ENCODE measurements around the gene CCDC201.

CCDC201 gene

GRCh38 chr7:45914911-45915310 lies 42.0 kb upstream of the CCDC201 start:
- Histone ChIP-seq H3F3A (ENCODE audit: control insufficient read depth, insufficient read depth) (no peaks in the 10 kb centered on the region), H3K9me2 (replicated peaks; ENCODE audit: control insufficient read depth, low read length) (no peaks in the 10 kb centered on the region), H3K4me2 (ENCODE audit: low read length) (no peak overlapping the region), H3K27ac (ENCODE audit: low read depth, low read length) (no peak overlapping the region), H3K27me3 (ENCODE audit: control insufficient read depth, low read length) (peaks cover 29% of the 10 kb centered on the region), H3K4me3 (ENCODE audit: low read length) (no peak overlapping the region), H4K20me1 (ENCODE audit: control insufficient read depth, insufficient read depth, low read depth, low read length) (no peaks in the 10 kb centered on the region), H3K4me1 (ENCODE audit: control insufficient read depth, low read length) (no peaks in the 10 kb centered on the region), H3K9me3 (ENCODE audit: control insufficient read depth, insufficient read depth, low read length) (no peaks in the 10 kb centered on the region), H3K36me3 (ENCODE audit: control insufficient read depth, low read length) (no peaks in the 10 kb centered on the region), H3K79me2 (ENCODE audit: control insufficient read depth, low read length) (no peaks in the 10 kb centered on the region)
- TF ChIP-seq EZH2phosphoT487 (IDR thresholded peaks at IDR 0.05; ENCODE audit: borderline replicate concordance, low read length) = no peak
- TF ChIP-seq, protein P1, sequence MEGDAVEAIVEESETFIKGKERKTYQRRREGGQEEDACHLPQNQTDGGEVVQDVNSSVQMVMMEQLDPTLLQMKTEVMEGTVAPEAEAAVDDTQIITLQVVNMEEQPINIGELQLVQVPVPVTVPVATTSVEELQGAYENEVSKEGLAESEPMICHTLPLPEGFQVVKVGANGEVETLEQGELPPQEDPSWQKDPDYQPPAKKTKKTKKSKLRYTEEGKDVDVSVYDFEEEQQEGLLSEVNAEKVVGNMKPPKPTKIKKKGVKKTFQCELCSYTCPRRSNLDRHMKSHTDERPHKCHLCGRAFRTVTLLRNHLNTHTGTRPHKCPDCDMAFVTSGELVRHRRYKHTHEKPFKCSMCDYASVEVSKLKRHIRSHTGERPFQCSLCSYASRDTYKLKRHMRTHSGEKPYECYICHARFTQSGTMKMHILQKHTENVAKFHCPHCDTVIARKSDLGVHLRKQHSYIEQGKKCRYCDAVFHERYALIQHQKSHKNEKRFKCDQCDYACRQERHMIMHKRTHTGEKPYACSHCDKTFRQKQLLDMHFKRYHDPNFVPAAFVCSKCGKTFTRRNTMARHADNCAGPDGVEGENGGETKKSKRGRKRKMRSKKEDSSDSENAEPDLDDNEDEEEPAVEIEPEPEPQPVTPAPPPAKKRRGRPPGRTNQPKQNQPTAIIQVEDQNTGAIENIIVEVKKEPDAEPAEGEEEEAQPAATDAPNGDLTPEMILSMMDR (IDR thresholded peaks at IDR 0.05; ENCODE audit: low read depth, low read length, poor library complexity, severe bottlenecking) = no peak

DNA sequence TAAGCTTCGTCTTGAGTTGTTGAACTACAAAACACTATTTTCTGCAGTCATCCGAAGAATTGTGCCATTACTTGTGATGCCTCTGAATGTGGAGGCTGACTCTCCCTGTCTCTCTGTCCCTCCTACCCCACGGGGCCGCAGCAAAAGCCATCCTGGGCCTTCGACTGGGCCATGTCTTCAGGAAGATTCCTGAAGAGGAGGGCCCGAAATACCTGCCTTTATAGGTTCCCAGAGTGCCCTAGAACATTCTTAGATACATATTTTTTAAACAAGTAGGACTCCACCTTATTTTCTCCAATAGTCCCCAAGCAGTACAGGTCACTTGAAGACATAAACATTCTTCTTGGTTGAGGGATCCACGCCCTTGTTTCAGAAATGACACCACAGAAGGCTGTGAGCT lies 40.1 kb upstream of the CCDC201 start:
- Histone ChIP-seq H3K4me1 (ENCODE audit: control insufficient read depth, low read length) (no peaks in the 10 kb centered on the region), H3K27ac (ENCODE audit: low read depth, low read length) (no peak overlapping the region), H3F3A (ENCODE audit: control insufficient read depth, insufficient read depth) (no peaks in the 10 kb centered on the region), H3K9me2 (replicated peaks; ENCODE audit: control insufficient read depth, low read length) (no peaks in the 10 kb centered on the region), H3K79me2 (ENCODE audit: control insufficient read depth, low read length) (no peaks in the 10 kb centered on the region), H3K27me3 (ENCODE audit: control insufficient read depth, low read length) (peaks cover 9% of the 10 kb centered on the region), H3K9me3 (ENCODE audit: control insufficient read depth, insufficient read depth, low read length) (no peaks in the 10 kb centered on the region), H3K4me2 (ENCODE audit: low read length) (no peak overlapping the region), H4K20me1 (ENCODE audit: control insufficient read depth, insufficient read depth, low read depth, low read length) (no peaks in the 10 kb centered on the region), H3K4me3 (ENCODE audit: low read length) (no peak overlapping the region), H3K36me3 (ENCODE audit: control insufficient read depth, low read length) (no peaks in the 10 kb centered on the region)
- TF ChIP-seq EZH2phosphoT487 (IDR thresholded peaks at IDR 0.05; ENCODE audit: borderline replicate concordance, low read length) = no peak
- TF ChIP-seq, protein P1 (IDR thresholded peaks at IDR 0.05; ENCODE audit: low read depth, low read length, poor library complexity, severe bottlenecking) = no peak

GRCh38 chr7:45911311-45911710 lies 38.4 kb upstream of the CCDC201 start:
- no peaks in the 10 kb centered on the region for H3K36me3 ChIP-seq (ENCODE audit: control insufficient read depth, low read length)
- no peak overlapping the region for H3K27ac ChIP-seq (ENCODE audit: low read depth, low read length)
- no peaks in the 10 kb centered on the region for H4K20me1 ChIP-seq (ENCODE audit: control insufficient read depth, insufficient read depth, low read depth, low read length)
- H3K4me1 ChIP-seq (ENCODE audit: control insufficient read depth, low read length) = no peaks in the 10 kb centered on the region
- H3K79me2 ChIP-seq (ENCODE audit: control insufficient read depth, low read length) = no peaks in the 10 kb centered on the region
- no peaks in the 10 kb centered on the region for H3K9me2 ChIP-seq (replicated peaks; ENCODE audit: control insufficient read depth, low read length)
- H3K27me3 ChIP-seq (ENCODE audit: control insufficient read depth, low read length) = 0 out of 2 replicates have a peak, but pooled peaks cover 6% of the 10 kb centered on the region
- H3K4me2 ChIP-seq (ENCODE audit: low read length) = no peak overlapping the region
- no peaks in the 10 kb centered on the region for H3K9me3 ChIP-seq (ENCODE audit: control insufficient read depth, insufficient read depth, low read length)
- H3F3A ChIP-seq (ENCODE audit: control insufficient read depth, insufficient read depth) = no peaks in the 10 kb centered on the region
- no peak overlapping the region for H3K4me3 ChIP-seq (ENCODE audit: low read length)
- TF ChIP-seq EZH2phosphoT487 (IDR thresholded peaks at IDR 0.05; ENCODE audit: borderline replicate concordance, low read length) = no peak
- TF ChIP-seq, protein P1 (IDR thresholded peaks at IDR 0.05; ENCODE audit: low read depth, low read length, poor library complexity, severe bottlenecking) = no peak

All from DOHH2 (cell line).